HG02973 (cell line): Measurements from ENCODE around the gene METRNL.
"Not testable (repeated sequence)": the region's sequence is repeated elsewhere in the genome, so short reads cannot be mapped to it uniquely, and the experiment has no call there.

Experiments used
- ATAC-seq: cut with Tn5 transposase; IDR thresholded peaks from one replicate; pipeline ENCODE4 v1.9.1; 2021; ENCODE audit warnings: moderate library complexity; ENCODE audit not compliant: unreplicated experiment

Gene METRNL

DNA sequence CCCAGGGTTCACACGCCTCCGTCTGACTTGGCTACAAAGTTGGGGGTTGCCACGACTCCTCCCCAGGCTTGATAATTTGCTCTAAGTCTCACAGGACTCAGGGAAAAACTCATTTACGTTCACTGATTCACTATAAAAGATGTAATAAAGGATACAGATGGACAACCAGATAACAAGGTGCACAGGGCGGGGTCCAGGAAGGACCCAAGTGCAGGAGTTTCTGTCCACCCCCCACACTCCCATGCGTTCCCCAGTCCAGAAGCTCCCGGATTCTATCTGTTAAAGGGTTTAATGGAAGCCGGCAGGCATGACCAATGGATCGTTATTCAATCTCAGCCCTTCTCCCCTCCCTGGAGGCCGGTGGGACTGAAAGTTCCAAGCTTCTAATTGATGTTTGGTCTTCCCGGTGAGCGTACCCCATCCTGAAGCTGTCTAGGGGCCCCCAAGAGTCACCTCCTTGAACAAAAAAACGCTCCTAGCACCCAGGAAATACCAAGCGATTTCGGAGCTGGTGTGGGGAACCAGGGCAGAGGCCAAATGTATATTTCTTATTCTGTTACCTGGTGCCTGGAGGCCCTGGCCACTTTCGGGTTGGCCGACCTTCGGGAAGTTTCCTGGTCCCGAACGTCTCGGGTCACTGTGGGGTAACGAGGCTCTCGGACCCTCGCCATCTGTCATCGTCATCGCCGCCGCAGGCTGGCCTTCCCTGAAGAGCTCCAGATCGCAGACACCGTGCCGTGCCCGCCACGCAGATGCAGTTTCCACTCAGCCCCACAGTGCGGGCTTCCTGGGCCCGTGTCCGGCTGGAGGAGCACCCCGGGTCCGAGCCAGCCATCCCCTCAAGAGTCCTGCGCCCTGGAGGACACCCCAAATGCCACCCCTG is 13.5 kb upstream of the METRNL start:
- ATAC-seq: no peak

DNA sequence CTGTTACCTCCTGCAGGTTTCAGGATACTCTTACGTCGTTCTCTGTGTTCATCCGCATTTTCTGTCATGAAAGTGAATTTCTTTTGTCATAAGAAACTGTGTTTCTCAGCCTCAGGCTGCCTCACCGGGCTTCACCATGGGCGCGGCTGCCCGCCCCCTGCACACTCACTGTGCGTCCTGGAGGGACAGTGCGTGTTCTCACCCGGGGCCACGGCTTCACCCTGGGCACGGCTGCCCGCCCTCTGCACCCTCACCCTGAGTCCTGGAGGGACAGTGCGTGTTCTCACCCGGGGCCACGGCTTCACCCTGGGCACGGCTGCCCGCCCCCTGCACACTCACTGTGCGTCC is 12.9 kb upstream of the METRNL start:
- ATAC-seq: not testable (repeated sequence)

DNA sequence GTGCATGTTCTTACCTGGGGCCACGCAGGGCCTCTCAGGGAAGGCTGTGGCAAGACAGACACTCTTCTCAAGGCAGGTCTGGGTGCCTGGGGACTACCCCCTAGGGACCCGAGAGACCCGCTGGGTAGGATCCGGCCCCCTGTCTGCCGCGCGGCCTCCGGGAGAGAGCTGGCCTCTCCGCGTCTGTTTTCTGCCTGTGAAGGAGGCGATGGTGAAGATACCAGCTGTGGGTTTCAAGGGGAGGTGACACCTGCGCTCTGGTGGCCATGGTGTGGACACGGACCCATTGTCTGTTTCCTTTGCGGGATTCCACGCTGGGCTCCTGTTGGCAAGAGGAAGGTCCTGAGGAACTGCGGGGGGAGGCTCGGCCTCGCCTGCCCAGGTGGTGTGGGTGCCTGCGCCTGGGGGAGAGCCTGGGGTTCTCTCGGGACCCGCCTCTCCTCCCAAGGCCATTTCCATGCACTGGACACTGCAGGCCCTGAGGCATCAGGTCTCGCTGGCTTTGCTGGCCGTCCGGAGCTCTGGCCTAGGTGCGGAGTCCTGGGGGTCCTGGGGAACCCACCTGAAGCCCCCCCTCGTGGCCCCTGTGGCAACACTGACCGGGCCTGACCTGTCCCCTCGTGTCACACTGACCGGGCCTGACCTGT is 12.2 kb upstream of the METRNL start:
- ATAC-seq: no peak

DNA sequence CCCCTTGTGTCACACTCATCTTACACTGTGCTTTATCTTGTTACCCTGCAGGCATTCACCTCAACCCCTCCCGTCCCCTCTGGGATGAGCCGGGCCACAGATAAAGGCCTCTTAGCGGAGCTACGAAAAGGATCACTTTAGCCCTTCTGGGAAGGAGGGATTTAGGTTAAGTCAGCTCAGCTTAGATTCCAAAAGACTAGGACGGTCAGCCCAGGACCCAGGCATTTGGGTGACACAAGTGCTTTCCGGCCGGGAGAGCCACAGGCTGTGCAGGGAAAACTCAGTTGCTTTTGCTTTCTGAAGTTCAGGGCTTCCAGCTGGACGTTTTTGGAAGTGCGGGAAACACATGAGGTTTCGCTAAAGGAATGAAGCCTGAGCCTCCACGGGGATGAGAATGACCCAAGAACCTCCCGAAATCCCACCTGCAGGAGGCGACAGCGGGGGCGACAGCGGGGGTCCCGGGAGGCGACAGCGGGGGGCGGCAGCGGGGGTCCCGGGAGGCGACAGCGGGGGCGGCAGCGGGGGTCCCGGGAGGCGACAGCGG is 11.6 kb upstream of the METRNL start:
- ATAC-seq: no peak

DNA sequence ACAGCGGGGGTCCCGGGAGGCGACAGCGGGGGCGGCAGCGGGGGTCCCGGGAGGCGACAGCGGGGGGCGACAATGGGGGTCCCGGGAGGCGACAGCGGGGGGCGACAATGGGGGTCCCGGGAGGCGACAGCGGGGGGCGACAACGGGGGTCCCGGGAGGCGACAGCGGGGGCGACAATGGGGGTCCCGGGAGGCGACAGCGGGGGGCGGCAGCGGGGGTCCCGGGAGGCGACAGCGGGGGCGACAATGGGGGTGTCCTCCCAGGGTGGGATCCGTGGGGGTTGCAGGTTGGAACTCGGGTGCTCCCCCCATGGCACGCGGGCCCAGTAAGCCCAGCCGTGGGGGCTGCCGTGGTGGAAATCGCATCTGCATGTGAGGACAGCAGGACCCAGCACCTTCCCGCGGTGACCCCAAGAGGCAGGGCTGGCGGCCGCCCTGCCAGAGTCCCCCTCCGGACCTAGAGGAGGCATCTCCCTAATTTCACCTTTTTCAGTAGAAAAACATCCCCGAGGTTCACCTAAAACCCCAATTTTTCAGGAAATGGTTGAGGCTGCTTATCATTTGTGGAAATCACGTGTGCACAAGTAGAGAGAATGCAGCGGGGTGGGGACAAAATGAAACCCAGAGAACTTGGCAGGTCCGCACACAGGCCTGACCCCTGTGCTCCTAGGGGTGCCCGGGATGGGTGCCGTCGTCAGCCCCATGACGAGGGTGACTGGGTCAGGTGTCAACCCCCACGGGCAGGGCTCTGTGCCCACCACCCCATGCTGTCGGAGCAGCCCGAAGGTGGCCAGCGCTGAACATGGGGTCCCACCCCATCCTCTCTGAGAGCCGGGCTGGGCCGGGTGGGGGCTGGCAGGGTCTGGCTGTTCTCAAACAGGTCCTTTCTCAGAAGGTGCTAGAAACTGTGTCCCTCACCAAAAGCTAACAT is 10.5 kb upstream of the METRNL start:
- ATAC-seq: no peak

DNA sequence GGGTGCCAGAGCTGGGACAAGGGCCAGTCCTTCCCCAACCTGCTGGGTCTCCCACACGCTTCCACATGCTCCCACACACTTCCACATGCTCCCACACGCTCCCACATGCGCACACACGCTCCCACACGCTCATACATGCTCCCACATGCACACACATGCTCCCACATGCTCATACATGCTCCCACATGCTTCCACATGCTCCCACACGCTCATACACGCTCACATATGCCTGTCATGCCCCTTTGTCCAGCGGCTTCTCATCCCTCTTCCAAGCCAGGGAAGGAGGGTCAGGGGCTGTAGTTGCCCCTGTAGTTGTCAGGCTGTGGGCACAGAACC is 9.9 kb upstream of the METRNL start:
- ATAC-seq: no peak

DNA sequence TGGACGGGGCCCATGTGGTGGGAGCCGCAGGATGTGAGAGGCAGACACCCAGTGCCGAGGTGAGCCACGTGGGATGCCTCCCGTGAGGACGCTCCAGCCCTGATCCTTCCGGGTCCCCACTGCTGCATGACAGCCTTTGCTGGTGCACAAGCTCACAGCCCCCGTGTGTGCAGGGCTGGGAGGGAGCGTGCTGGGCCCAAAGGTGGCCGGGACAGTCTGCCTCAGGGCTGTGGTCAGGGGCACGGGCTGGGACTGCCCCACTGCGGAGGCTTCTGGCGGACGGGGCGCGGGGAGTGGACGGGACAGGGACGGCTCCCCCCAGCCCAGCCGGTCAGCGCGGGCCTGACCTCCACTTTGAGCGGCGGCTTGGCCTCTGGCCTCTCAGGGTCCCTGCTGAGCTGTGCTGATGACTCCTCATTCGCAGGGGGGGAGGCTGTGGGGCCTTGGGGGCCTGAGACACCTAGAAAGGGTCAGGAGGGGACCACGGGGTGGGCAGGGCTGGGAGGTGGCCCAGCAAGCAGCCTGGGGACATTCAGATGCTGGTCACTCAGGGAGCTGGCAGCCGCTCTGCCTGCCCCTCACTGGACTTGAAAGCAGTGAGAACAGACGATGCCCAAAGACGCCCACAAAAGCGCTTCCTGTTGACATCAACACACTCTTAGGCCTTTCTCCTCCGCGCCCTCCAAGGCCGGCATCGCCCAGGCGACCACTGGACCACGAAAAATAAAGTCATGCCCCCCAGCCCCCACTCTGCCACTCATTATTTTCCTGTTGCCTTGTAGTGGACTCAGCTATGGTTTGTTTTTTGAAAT is 9.3 kb upstream of the METRNL start:
- ATAC-seq: no peak

DNA sequence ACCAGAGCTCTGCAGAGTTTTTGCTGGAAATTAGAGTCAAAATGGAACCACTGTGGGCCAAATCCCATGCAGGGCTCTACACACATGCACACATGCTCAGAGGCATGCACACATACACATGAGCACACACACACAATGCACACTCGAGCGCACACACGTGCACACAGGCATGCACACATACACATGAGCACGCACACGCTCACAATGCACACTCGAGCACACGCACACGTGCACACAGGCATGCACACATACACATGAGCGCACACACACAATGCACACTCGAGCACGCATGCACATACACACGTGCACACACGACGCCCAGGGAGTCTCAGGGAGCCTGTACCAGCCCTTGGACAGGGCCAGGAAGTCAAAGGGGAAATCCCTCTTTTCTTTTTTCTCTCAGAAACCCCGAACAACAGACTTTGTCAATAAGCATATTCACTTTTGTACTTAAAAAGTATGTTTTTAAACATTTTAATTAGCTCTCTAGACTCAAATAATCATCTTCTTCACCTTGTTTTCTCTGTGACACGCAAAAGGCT is 8.5 kb upstream of the METRNL start:
- no peak for ATAC-seq

DNA sequence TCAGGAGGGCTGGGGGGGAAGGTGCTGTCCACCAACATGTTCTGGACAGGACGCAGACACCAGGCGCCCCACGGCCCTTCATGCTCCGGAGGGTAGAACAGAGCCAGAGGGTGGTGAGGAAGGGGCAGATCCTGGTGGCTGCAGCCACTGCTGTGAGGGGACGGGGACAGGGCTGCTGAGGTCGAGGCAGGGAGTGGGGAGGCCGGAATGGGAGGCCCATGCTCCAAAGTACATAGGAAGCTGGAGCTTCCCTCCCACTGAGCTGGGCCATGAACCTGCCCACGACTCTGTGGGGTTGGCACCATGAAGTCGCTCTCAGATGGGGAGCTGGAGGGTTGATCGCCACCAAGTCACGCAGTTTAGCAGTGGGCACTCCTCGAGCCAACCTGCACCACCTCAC is 8.0 kb upstream of the METRNL start:
- no peak for ATAC-seq

DNA sequence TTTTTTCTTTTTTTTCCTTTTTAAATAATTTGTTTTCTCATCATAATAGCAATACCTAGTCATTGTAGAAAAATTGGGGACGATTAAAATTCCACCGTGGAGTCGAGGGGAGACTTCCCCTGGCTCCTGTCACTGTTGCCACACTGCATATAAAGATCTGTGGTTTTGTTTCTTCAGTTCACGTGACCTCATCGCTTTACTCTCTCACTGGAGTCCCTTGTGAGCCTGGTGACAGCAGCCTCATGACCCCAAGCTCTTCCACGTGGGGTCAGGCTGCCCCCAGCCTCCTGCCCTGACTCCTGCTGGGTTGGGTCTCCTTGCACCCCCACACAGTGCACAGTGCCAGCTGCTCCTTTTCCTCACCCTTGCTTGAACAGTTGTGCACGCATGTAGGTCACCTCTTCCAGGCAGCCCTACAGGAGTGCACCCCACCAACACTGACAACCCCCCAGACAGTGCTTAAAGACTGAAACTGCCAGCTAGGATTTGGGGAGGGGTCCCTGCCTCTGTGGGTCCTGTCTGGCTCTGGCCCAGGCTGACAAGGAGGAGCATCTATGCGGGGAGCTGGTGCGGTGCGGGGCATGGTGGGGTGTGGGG is 7.3 kb upstream of the METRNL start:
- ATAC-seq: no peak

DNA sequence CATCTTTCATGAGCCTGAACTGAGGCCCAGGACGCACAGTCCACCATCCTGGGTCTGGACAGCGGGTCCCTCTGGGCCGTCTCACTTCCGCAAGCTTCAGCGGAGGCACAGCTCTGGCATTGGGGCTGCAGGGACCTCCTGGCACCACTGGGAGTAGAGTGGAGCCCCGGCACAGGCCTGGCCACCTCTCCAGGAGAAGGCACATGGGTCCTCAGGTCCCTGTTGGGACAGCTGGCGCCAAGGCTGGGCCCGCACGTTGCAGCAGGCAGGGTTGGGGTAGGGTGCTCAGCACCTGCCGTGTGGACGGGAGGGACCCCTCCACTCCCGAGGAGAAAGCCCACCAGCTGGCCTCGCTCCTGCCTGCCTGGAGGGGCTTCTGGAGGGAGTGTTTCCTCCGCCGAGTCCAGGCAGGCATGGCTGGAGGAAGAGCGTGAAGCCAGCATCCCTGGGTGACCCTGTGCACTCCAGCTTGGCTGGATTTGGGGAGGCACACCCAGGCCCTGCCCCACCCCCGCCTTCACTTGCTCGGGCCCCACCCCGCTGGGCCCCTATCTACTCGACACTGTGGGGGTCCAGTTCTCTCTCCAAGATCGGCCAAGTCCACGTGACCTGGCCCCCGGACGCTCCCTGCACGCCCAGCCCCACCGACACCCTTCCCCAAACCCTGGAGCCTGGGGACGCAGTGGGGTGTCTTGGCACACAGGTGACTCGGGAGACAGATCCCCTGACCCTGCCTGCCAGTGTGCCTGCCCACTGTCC is 6.6 kb upstream of the METRNL start:
- no peak for ATAC-seq

DNA sequence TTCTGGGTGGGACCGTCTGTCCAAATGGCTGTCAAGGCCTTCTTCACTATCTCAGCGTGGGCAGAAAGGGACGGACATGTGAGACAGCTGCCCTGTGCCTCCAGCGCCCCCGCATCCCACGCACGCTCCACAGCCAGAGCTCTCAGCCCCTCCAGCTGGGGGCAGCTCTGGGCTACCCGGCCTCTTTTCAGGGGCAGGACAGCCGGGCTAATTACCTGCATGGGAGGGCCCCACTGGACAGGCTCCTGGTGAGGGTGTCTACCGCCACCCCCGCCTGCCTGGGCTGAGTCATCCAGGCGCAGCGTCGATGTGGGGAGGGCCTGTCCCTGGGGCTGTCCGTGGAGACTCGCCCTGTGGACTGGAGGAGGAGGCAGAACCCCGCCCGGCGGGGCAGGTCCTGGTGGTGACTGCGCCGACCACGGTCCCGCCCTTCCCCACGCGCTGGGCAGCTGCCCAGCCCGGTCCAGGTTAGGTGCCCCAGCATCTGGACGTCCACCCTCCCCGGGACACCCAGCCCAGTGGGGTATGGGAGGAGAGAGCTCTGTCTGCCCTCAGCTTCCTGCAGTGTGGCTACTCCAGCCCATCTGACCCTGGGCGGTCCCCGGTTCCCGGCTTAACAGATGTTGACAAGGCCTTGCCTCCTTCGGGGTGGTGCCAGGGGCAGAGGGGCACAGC is 5.9 kb upstream of the METRNL start:
- ATAC-seq: no peak

DNA sequence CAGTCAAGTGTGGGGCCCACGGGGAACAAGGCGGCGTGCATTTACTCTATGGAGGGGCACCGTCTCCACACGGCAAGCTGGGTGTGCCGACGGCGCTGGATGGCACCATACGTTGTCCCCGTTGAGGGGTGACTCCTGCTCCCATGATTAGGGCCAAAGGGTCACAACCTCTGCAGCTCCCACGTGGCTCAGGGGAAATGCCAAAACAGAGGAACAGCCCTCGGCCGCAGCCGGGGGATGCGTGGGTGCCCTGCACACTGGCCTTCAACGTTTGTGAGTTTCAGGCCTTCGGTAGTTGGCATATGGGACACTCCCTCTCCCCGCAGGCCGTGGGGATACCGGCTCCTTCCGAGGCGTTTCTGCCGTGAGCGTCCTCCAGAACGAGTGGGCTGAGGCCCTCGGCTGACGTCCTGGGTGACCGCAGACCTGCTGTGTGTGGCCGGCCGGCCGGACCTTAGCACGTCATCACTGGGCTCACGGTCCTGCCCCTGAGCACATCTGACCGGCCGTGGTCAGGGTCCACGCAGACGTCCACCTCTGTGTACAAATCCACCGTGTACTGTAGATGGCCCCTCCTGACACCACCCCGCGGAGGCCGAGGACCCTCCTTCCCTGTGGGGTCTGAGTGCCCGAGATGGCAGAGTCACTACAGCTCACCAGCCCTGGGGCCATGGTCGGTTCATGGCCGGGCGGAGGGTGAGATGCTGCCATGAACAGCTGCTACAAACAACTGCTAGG is 4.8 kb upstream of the METRNL start:
- no peak for ATAC-seq

DNA sequence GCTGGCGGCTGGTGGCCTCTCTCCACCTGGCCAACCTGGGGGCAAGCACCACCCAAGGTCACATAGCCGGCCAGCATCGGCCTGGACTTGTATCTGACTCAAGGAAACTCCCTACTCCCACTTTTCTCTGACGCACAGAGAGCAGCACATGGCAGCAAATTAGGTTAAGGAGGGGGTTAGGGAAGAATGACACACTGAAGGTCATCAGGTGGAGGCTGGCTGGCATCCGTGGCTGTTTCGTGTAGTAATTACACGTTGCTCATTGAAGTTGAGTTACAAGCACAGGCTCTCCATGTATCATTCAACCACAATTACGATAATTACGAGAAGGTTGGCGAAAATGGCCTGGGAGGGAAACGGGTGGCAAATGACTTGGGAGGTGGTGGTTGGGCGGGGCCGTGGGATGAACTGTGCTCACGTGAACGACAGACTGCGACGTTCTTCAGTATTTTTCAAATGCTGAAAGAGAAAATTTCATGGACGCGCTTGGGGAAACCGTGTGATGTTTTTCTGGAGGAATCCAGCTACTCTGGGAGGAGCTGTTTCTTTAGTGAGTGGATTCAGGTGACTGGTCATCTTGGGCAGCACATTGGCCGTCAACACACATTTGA is 4.0 kb upstream of the METRNL start:
- no peak for ATAC-seq

DNA sequence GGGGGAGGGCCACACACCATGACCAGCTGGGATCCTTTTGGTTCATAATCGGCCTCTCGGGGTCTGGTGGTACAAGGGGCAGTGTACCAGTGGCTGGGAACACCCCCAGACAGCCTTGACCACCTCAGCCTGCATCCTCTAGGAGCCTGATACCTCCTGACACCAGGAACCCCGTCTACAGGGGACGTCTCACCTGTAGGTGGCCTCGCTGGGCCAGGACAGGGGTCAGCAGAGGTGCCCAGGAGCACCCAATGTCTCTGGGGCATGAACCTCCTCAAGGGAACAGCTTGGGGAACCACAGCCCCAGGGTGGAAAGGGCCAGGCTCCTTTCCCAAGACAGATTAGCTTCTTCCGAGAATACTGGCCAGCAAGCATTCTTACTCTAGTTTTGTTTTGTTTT is 2.5 kb upstream of the METRNL start:
- ATAC-seq: no peak

DNA sequence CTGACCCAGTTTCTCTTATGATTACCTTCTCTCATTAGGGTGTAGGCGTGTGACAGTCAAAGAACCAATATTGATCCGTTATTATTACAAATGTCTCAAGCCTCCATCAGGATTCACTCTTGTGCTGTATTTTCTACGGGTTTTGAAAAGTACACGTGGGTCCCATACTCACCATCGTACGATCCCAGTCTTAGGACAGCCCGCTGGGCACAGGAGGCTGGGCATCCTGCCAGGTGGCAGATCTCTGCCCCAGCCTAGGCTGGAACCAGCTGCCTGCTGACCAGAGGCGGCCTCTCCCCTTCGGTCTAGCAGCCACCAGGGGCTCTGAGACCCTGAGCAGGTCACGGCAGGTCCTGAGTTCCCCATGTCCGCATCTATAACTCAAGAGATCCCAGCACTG is 2.0 kb upstream of the METRNL start:
- ATAC-seq: no peak

DNA sequence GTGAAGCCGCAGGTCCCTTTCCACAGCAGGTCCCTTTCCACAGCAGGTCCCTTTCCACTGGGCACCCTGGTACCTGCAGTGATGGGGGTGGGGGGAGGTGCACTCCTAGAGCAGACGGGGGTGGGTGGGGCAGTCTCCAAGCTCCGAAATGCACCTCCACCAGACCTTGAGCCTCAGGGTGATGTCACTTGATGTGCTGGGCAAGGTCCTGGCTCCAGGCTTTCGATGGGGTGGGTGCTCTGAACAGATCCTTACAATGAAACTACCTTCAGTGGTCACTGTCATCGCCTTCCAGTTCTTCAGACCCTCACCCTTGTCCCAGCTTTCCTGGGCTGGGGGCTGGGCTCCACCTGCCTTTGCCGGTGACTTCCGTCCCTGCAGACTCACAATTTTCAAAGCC is 1.5 kb upstream of the METRNL start:
- ATAC-seq: no peak
